ENCODE data around the gene MLX. TPM values are rescaled to one million over a fixed set of nuclear protein-coding genes. Genes with fewer than 3 reads are reported as not detected.

MLX gene
- total and polyA plus RNA-seq, 2 donors (not counting 1 experiment from before 2014, with no cell fraction given) = 62.4 to 66.6 TPM

GRCh38 chr17:42519546-42520491, 47.1 kb upstream of the MLX start:
- Histone ChIP-seq H2AFZ (ENCODE audit: insufficient read depth, low read depth, low read length, poor library complexity, severe bottlenecking) (no peak overlapping the region), H3K9ac (ENCODE audit: low read length) (no peak overlapping the region), H3K4me3 (ENCODE audit: control extremely low read depth in 1 of 5, extremely low read depth in 1 of 5, insufficient read depth in 1 of 5, low read depth in 2 of 5, low read length in 4 of 5) (no peak overlapping the region), H3K27ac (ENCODE audit: low read length in 2 of 2) (no peak overlapping the region), H3K9me3 (ENCODE audit: control extremely low read depth in 1 of 3, control insufficient read depth in 2 of 3, insufficient read depth in 1 of 3, low read length in 2 of 3) (no peaks in the 10 kb centered on the region), H3K4me1 (ENCODE audit: control insufficient read depth in 2 of 2, insufficient read depth in 2 of 2, low read length in 2 of 2) (peaks cover 0 to 7% of the 10 kb centered on the region in 2 donors), H3K36me3 (replicated peaks in 1 of 2; ENCODE audit: control extremely low read depth in 1 of 2, control insufficient read depth in 1 of 2, extremely low read depth in 1 of 2, insufficient read depth in 2 of 2, low read length in 1 of 2) (peaks cover 0 to 48% of the 10 kb centered on the region in 2 experiments), H3K79me2 (ENCODE audit: control insufficient read depth, insufficient read depth, low read length) (no peaks in the 10 kb centered on the region), H3K27me3 (replicated peaks in 1 of 4; ENCODE audit: control extremely low read depth in 1 of 4, control insufficient read depth in 3 of 4, insufficient read depth in 4 of 4, low read length in 3 of 4) (no peaks in the 10 kb centered on the region), H4K20me1 (ENCODE audit: control insufficient read depth, insufficient read depth, low read length, poor library complexity, severe bottlenecking) (no peaks in the 10 kb centered on the region), H3K4me2 (replicated peaks; ENCODE audit: low read depth, low read length, poor library complexity, severe bottlenecking) (no peak overlapping the region)
- Mint-ChIP-seq H3K4me1 (peaks cover 5% of the 10 kb centered on the region), H3K4me3 (no peak overlapping the region), H3K27me3 (no peaks in the 10 kb centered on the region), H3K27ac (no peak overlapping the region), H3K9me3 (ENCODE audit: insufficient read depth) (no peaks in the 10 kb centered on the region)
- 87% methylated on average over 9 of the region's 12 CpGs for WGBS (ENCODE audit: insufficient coverage)
- intact Hi-C loops (cut with micrococcal nuclease) = loop anchor here (5.0 kb wide), 1 partner anchor 113 kb away; no protein-coding TSS in a partner anchor
- TF ChIP-seq CTCF (IDR thresholded peaks at IDR 0.05) = no peak
- TF ChIP-seq EZH2 (IDR thresholded peaks at IDR 0.05; ENCODE audit: borderline replicate concordance, insufficient read depth, low read depth, low read length, poor library complexity, severe bottlenecking) = no peak
- POLR2A ChIA-PET = no interaction called here
- DNase-seq (no peak), ATAC-seq (ENCODE audit: low read depth) (no peak)
- CTCF ChIA-PET = interaction anchor here (0.7 to 5.7 kb wide), 19 partner anchors 7 to 198 kb away, joined by 3 to 70 read pairs (median 4); no protein-coding TSS in a partner anchor

- no peak overlapping the region for H3K27ac Mint-ChIP-seq
- no peaks in the 10 kb centered on the region for H3K9me3 ChIP-seq (ENCODE audit: control extremely low read depth in 1 of 3, control insufficient read depth in 2 of 3, insufficient read depth in 1 of 3, low read length in 2 of 3)
- no peak overlapping the region for H3K4me3 Mint-ChIP-seq
- intact Hi-C loops (cut with micrococcal nuclease) = no loop called here
- H4K20me1 ChIP-seq (ENCODE audit: control insufficient read depth, insufficient read depth, low read length, poor library complexity, severe bottlenecking) = no peaks in the 10 kb centered on the region
- no peaks in the 10 kb centered on the region for H3K9me3 Mint-ChIP-seq (ENCODE audit: insufficient read depth)
- peaks cover 0 to 46% of the 10 kb centered on the region in 2 experiments for H3K36me3 ChIP-seq (replicated peaks in 1 of 2; ENCODE audit: control extremely low read depth in 1 of 2, control insufficient read depth in 1 of 2, extremely low read depth in 1 of 2, insufficient read depth in 2 of 2, low read length in 1 of 2)
- H3K79me2 ChIP-seq (ENCODE audit: control insufficient read depth, insufficient read depth, low read length) = no peaks in the 10 kb centered on the region
- H3K4me1 Mint-ChIP-seq = peaks cover 5% of the 10 kb centered on the region
- WGBS (ENCODE audit: insufficient coverage) = 67% methylated on average over 8 of the region's 9 CpGs
- no peak for DNase-seq
- POLR2A ChIA-PET = no interaction called here
- no peak overlapping the region for H3K9ac ChIP-seq (ENCODE audit: low read length)
- peaks cover 0 to 7% of the 10 kb centered on the region in 2 donors for H3K4me1 ChIP-seq (ENCODE audit: control insufficient read depth in 2 of 2, insufficient read depth in 2 of 2, low read length in 2 of 2)
- no peaks in the 10 kb centered on the region for H3K27me3 ChIP-seq (replicated peaks in 1 of 4; ENCODE audit: control extremely low read depth in 1 of 4, control insufficient read depth in 3 of 4, insufficient read depth in 4 of 4, low read length in 3 of 4)
- no peak for ATAC-seq (ENCODE audit: low read depth)
- no peak overlapping the region for H3K4me2 ChIP-seq (replicated peaks; ENCODE audit: low read depth, low read length, poor library complexity, severe bottlenecking)
- H3K27me3 Mint-ChIP-seq = no peaks in the 10 kb centered on the region
- H2AFZ ChIP-seq (ENCODE audit: insufficient read depth, low read depth, low read length, poor library complexity, severe bottlenecking) = no peak overlapping the region
- H3K27ac ChIP-seq (ENCODE audit: low read length in 2 of 2) = no peak overlapping the region
- TF ChIP-seq CTCF (IDR thresholded peaks at IDR 0.05) (peak; percentile 24), EZH2 (IDR thresholded peaks at IDR 0.05; ENCODE audit: borderline replicate concordance, insufficient read depth, low read depth, low read length, poor library complexity, severe bottlenecking) (no peak)
- CTCF ChIA-PET = interaction anchor here (0.7 to 5.7 kb wide), 12 partner anchors 9 to 198 kb away, joined by 3 to 70 read pairs (median 3); no protein-coding TSS in a partner anchor
- no peak overlapping the region for H3K4me3 ChIP-seq (ENCODE audit: control extremely low read depth in 1 of 5, extremely low read depth in 1 of 5, insufficient read depth in 1 of 5, low read depth in 2 of 5, low read length in 4 of 5)
These were observed 46.4 kb upstream of the MLX start for GRCh38 chr17:42520540-42520951.
